ENCODE measurements around the gene MMP21.

- TF ChIP-seq RAD51 (IDR thresholded peaks at IDR 0.05; ENCODE audit: borderline replicate concordance) (no peak), TCF7L2 (IDR thresholded peaks at IDR 0.05; ENCODE audit: low read depth, low read length) (no peak), SMAD3 (CRISPR knock-in tag; IDR thresholded peaks at IDR 0.05) (no peak), TMF1 (CRISPR knock-in tag; IDR thresholded peaks at IDR 0.05; ENCODE audit: low read depth) (no peak), ERF (CRISPR knock-in tag; IDR thresholded peaks at IDR 0.05) (no peak), ZNF546 (CRISPR knock-in tag; conservative IDR thresholded peaks at IDR 0.05) (no peak)
Measured at GRCh38 chr10:125744909-125745308, 30.7 kb downstream of the MMP21 start.
